ENCODE results near the gene C12orf76. TPM values are rescaled to one million over a fixed set of nuclear protein-coding genes. Genes with fewer than 3 reads are reported as not detected.
A peak's percentile ranks its signal among the peaks of the same experiment; 100 is the strongest.

C12orf76 gene
- total and polyA plus RNA-seq, 9 of the 15 experiments (the other 6 are each of a cell fraction or from before 2014, with no cell fraction given): 6.3 to 38.6 (median 12.3) TPM

DNA sequence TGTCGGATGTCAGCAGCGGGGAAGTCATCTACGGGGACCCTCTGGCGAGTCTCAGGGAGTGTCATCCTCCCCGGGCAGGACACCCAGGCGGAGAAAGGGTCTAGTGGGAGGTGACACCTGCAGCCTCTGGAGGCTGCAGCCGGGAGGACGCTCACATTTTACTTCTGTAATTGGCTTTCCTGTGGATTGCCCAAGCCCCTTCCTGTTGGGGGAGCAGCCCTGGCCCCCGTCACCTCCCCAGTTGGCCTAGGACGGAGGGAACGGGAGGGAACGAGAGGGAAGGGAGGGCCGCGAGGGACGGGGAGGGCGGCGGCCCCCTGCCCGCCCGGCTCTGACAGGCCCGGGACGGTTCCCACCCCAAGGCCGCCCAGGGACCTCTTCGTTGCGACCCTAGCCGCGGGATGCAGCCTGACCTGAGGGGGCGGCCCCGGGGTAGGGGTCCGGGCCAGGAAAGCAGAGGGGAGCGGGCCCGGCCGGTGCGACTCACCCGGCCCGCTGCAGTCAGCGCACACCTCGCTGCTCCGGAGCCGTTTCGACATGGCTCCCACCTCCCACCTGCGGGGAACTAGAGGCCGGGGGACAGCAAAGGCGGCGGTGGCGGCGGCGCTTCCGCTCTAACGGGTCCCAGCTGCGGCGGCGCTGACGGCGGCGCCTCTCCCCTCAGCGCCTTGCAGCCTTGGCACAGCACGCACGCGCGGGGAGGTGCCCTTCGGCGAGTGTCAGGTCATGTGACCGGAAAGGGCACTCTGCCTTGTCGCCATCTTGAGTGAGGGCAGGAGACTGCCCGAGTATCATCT is 52.4 kb downstream of the C12orf76 start, which contains the start of gene GIT2 (continued):
- TF ChIP-seq, protein P1, sequence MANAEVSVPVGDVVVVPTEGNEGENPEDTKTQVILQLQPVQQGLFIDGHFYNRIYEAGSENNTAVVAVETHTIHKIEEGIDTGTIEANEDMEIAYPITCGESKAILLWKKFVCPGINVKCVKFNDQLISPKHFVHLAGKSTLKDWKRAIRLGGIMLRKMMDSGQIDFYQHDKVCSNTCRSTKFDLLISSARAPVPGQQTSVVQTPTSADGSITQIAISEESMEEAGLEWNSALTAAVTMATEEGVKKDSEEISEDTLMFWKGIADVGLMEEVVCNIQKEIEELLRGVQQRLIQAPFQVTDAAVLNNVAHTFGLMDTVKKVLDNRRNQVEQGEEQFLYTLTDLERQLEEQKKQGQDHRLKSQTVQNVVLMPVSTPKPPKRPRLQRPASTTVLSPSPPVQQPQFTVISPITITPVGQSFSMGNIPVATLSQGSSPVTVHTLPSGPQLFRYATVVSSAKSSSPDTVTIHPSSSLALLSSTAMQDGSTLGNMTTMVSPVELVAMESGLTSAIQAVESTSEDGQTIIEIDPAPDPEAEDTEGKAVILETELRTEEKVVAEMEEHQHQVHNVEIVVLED (CRISPR knock-in tag; IDR thresholded peaks at IDR 0.05): peak; percentile 56
- 0 out of 2 replicates have a peak, but pooled peaks have one; percentile 26 for TF ChIP-seq ZNF431 (CRISPR knock-in tag; IDR thresholded peaks at IDR 0.05)
- TF ChIP-seq HNRNPLL (IDR thresholded peaks at IDR 0.05; ENCODE audit: low read depth, low read length, poor library complexity, severe bottlenecking): no peak
- TF ChIP-seq ETV6 (IDR thresholded peaks at IDR 0.05; ENCODE audit: borderline replicate concordance in 1 of 2, low read depth in 2 of 2, low read length in 1 of 2): no peak
- TF ChIP-seq ETV6 (CRISPR knock-in tag; IDR thresholded peaks at IDR 0.05; ENCODE audit: borderline replicate concordance): no peak
- TF ChIP-seq, protein P2, sequence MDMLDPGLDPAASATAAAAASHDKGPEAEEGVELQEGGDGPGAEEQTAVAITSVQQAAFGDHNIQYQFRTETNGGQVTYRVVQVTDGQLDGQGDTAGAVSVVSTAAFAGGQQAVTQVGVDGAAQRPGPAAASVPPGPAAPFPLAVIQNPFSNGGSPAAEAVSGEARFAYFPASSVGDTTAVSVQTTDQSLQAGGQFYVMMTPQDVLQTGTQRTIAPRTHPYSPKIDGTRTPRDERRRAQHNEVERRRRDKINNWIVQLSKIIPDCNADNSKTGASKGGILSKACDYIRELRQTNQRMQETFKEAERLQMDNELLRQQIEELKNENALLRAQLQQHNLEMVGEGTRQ (CRISPR knock-in tag; IDR thresholded peaks at IDR 0.05): peak; percentile 97
- peak; percentile 27 for TF ChIP-seq ESRRA (IDR thresholded peaks at IDR 0.05; ENCODE audit: borderline replicate concordance, low read depth)
- no peak for TF ChIP-seq FOXM1 (IDR thresholded peaks at IDR 0.05; ENCODE audit: low read depth)
- 0 out of 2 replicates have a peak, but pooled peaks have one; percentile 82 for TF ChIP-seq FOXM1 (CRISPR knock-in tag; IDR thresholded peaks at IDR 0.05; ENCODE audit: low read depth)
- peak in 1 of 2 experiments; percentile 66; a peak in 2 of 4 replicates for TF ChIP-seq FOXK2 (conservative IDR thresholded peaks at IDR 0.05 in 1 of 2, IDR thresholded peaks at IDR 0.05 in 1 of 2; ENCODE audit: low read depth in 2 of 2)
- TF ChIP-seq, protein P3, sequence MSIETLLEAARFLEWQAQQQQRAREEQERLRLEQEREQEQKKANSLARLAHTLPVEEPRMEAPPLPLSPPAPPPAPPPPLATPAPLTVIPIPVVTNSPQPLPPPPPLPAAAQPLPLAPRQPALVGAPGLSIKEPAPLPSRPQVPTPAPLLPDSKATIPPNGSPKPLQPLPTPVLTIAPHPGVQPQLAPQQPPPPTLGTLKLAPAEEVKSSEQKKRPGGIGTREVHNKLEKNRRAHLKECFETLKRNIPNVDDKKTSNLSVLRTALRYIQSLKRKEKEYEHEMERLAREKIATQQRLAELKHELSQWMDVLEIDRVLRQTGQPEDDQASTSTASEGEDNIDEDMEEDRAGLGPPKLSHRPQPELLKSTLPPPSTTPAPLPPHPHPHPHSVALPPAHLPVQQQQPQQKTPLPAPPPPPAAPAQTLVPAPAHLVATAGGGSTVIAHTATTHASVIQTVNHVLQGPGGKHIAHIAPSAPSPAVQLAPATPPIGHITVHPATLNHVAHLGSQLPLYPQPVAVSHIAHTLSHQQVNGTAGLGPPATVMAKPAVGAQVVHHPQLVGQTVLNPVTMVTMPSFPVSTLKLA (conservative IDR thresholded peaks at IDR 0.05): peak; percentile 48 to 72; a peak in 3 of 4 replicates
- peak; percentile 97 to 100 (median 98) for TF ChIP-seq YY1 (IDR thresholded peaks at IDR 0.05; ENCODE audit: borderline replicate concordance in 1 of 3, control insufficient read depth in 1 of 3, extremely low read depth in 1 of 3, insufficient read depth in 3 of 3, insufficient read length in 1 of 3, insufficient replicate concordance in 2 of 3, low read depth in 1 of 3, low read length in 2 of 3)
- TF ChIP-seq GTF2A2 (tag; IDR thresholded peaks at IDR 0.05): no peak
- TF ChIP-seq ZNF12 (CRISPR knock-in tag; IDR thresholded peaks at IDR 0.05): 0 out of 2 replicates have a peak, but pooled peaks have one; percentile 62
- TF ChIP-seq, protein P4, sequence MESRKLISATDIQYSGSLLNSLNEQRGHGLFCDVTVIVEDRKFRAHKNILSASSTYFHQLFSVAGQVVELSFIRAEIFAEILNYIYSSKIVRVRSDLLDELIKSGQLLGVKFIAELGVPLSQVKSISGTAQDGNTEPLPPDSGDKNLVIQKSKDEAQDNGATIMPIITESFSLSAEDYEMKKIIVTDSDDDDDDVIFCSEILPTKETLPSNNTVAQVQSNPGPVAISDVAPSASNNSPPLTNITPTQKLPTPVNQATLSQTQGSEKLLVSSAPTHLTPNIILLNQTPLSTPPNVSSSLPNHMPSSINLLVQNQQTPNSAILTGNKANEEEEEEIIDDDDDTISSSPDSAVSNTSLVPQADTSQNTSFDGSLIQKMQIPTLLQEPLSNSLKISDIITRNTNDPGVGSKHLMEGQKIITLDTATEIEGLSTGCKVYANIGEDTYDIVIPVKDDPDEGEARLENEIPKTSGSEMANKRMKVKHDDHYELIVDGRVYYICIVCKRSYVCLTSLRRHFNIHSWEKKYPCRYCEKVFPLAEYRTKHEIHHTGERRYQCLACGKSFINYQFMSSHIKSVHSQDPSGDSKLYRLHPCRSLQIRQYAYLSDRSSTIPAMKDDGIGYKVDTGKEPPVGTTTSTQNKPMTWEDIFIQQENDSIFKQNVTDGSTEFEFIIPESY (CRISPR knock-in tag; IDR thresholded peaks at IDR 0.05): 0 out of 2 replicates have a peak, but pooled peaks have one; percentile 35
- TF ChIP-seq SNRNP70 (optimal IDR thresholded peaks at IDR 0.05; ENCODE audit: low read depth, low read length): no peak
- TF ChIP-seq RAD21 (CRISPR knock-in tag; conservative IDR thresholded peaks at IDR 0.05 in 1 of 2, IDR thresholded peaks at IDR 0.05 in 1 of 2): no peak

Measured in K562 (cell line).